KMS-11 (cell line): ENCODE data around the gene PTPRN2.

Experiments used
- H2AFZ ChIP-seq: fragments of 200-600 bp; sonication (generic); 2 replicates; pipeline ENCODE4 v1.6.1; 2016; ENCODE audit warnings: antibody characterized with exemption, mixed run types, low read depth
- H3K27ac ChIP-seq: fragments of 200-600 bp; sonication (generic); 2 replicates; pipeline ENCODE4 v1.6.1; 2016; ENCODE audit warnings: mild to moderate bottlenecking, mixed run types
- H3K27me3 ChIP-seq: fragments of 200-600 bp; sonication (generic); 2 replicates; pipeline ENCODE4 v1.6.1; 2017; ENCODE audit warnings: mild to moderate bottlenecking, low read depth, mixed run types, moderate library complexity; ENCODE audit not compliant: insufficient read depth
- H3K36me3 ChIP-seq: fragments of 200-600 bp; sonication (generic); 2 replicates; pipeline ENCODE4 v1.6.1; 2017; ENCODE audit warnings: mild to moderate bottlenecking, mixed run types; ENCODE audit not compliant: insufficient read depth
- H3K4me1 ChIP-seq: fragments of 200-600 bp; sonication (generic); 2 replicates; pipeline ENCODE4 v1.6.1; 2016; ENCODE audit warnings: mild to moderate bottlenecking, low read depth, mixed run types; ENCODE audit not compliant: poor library complexity, severe bottlenecking
- H3K4me2 ChIP-seq: fragments of 200-600 bp; sonication (generic); 2 replicates; pipeline ENCODE4 v1.7.0; 2016; ENCODE audit warnings: mild to moderate bottlenecking, mixed run types
- H3K4me3 ChIP-seq: fragments of 200-600 bp; sonication (generic); IDR thresholded peaks from 2 replicates; pipeline ENCODE4 v1.6.1; 2017; ENCODE audit warnings: low read depth, low read length, mixed read lengths; ENCODE audit not compliant: insufficient read depth
- H3K79me2 ChIP-seq: fragments of 200-600 bp; sonication (generic); 2 replicates; pipeline ENCODE4 v1.6.1; 2016; ENCODE audit warnings: low read depth, mixed run types; ENCODE audit not compliant: insufficient read depth
- H3K9ac ChIP-seq: fragments of 200-600 bp; sonication (generic); 2 replicates; pipeline ENCODE4 v1.6.1; 2016; ENCODE audit warnings: mild to moderate bottlenecking, mixed run types
- H4K20me1 ChIP-seq: fragments of 200-600 bp; sonication (generic); 2 replicates; pipeline ENCODE4 v1.6.1; 2016; ENCODE audit warnings: mild to moderate bottlenecking, mixed run types; ENCODE audit not compliant: insufficient read depth
- CTCF ChIP-seq: fragments of 200-600 bp; sonication (generic); conservative IDR thresholded peaks from 2 replicates; pipeline ENCODE4 v1.6.1; 2017; ENCODE audit warnings: low read depth, mild to moderate bottlenecking, antibody characterized with exemption, low read length, moderate library complexity, mixed read lengths

The PTPRN2 gene

GRCh38 chr7:158474488-158474887 is 113.1 kb downstream of the PTPRN2 start:
- peaks cover 71% of the 10 kb centered on the region for H3K27me3 ChIP-seq
- no peaks in the 10 kb centered on the region for H3K4me1 ChIP-seq
- H3K9ac ChIP-seq = no peak overlapping the region

GRCh38 chr7:158473946-158474345 is 113.7 kb downstream of the PTPRN2 start:
- no peak overlapping the region for H2AFZ ChIP-seq
- H3K9ac ChIP-seq = no peak overlapping the region
- H4K20me1 ChIP-seq = no peaks in the 10 kb centered on the region
- H3K4me1 ChIP-seq = no peaks in the 10 kb centered on the region
- TF ChIP-seq CTCF = no peak
- H3K36me3 ChIP-seq = no peaks in the 10 kb centered on the region
- H3K27ac ChIP-seq = no peak overlapping the region
- no peak overlapping the region for H3K4me2 ChIP-seq
- peaks cover 67% of the 10 kb centered on the region for H3K27me3 ChIP-seq
- H3K79me2 ChIP-seq = no peaks in the 10 kb centered on the region
- H3K4me3 ChIP-seq = no peak overlapping the region

More at GRCh38 chr7:158474488-158474887, 113.1 kb downstream of the PTPRN2 start:
- TF ChIP-seq CTCF = no peak
- no peaks in the 10 kb centered on the region for H3K36me3 ChIP-seq
- H3K4me2 ChIP-seq = no peak overlapping the region
- H3K79me2 ChIP-seq = no peaks in the 10 kb centered on the region
- H4K20me1 ChIP-seq = no peaks in the 10 kb centered on the region
- H2AFZ ChIP-seq = no peak overlapping the region
- H3K27ac ChIP-seq = no peak overlapping the region
- H3K4me3 ChIP-seq = no peak overlapping the region

- no peak for TF ChIP-seq CTCF
- Histone ChIP-seq H2AFZ (no peak overlapping the region), H3K27ac (no peak overlapping the region), H3K4me3 (no peak overlapping the region), H3K36me3 (no peaks in the 10 kb centered on the region), H4K20me1 (no peaks in the 10 kb centered on the region), H3K27me3 (peaks cover 61% of the 10 kb centered on the region), H3K4me2 (no peak overlapping the region), H3K79me2 (no peaks in the 10 kb centered on the region), H3K4me1 (no peaks in the 10 kb centered on the region), H3K9ac (no peak overlapping the region)
Observed at GRCh38 chr7:158473221-158473620, 114.4 kb downstream of the PTPRN2 start.

- Histone ChIP-seq H3K4me2 (no peak overlapping the region), H4K20me1 (no peaks in the 10 kb centered on the region), H3K4me3 (no peak overlapping the region), H3K27me3 (peaks cover 58% of the 10 kb centered on the region), H2AFZ (no peak overlapping the region), H3K4me1 (no peaks in the 10 kb centered on the region), H3K79me2 (no peaks in the 10 kb centered on the region), H3K9ac (no peak overlapping the region), H3K36me3 (no peaks in the 10 kb centered on the region), H3K27ac (no peak overlapping the region)
- TF ChIP-seq CTCF = no peak
Observed at GRCh38 chr7:158472596-158472995, 115.0 kb downstream of the PTPRN2 start.
